HL-60 (cell line): Measurements from ENCODE around the gene HDAC7.

Source experiments
- CTCF ChIP-seq: IDR thresholded peaks from one replicate; pipeline ENCODE4 v1.5.1; 2011; ENCODE audit warnings: low read length, control low read depth, inconsistent platforms; ENCODE audit not compliant: insufficient read depth
- GABPA ChIP-seq: IDR thresholded peaks from 2 replicates; pipeline ENCODE4 v1.6.1; 2012; ENCODE audit warnings: low read depth
- POLR2AphosphoS5 ChIP-seq: IDR thresholded peaks from 2 replicates; pipeline ENCODE4 v1.6.1; 2012; ENCODE audit warnings: low read depth
- REST ChIP-seq: IDR thresholded peaks from 2 replicates; pipeline ENCODE4 v1.6.1; 2012; ENCODE audit warnings: low read depth; ENCODE audit not compliant: insufficient replicate concordance

GRCh38 chr12:47791351-47791746 is 28.4 kb downstream of the HDAC7 start:
- no peak for TF ChIP-seq CTCF
- no peak for TF ChIP-seq POLR2AphosphoS5
- TF ChIP-seq REST = no peak
- TF ChIP-seq GABPA = no peak
